HG02840 (cell line): ENCODE results near the gene UBE2Q1.
"Not testable (repeated sequence)": the region's sequence is repeated elsewhere in the genome, so short reads cannot be mapped to it uniquely, and the experiment has no call there.

Source experiments
- ATAC-seq: cut with Tn5 transposase; IDR thresholded peaks from one replicate; pipeline ENCODE4 v1.9.1; 2021; ENCODE audit warnings: mild to moderate bottlenecking, moderate library complexity, moderate number of reproducible peaks; ENCODE audit not compliant: unreplicated experiment, low FRiP score

The UBE2Q1 gene

GRCh38 chr1:154553056-154554030 is 5.1 kb downstream of the UBE2Q1 start:
- no peak for ATAC-seq

DNA sequence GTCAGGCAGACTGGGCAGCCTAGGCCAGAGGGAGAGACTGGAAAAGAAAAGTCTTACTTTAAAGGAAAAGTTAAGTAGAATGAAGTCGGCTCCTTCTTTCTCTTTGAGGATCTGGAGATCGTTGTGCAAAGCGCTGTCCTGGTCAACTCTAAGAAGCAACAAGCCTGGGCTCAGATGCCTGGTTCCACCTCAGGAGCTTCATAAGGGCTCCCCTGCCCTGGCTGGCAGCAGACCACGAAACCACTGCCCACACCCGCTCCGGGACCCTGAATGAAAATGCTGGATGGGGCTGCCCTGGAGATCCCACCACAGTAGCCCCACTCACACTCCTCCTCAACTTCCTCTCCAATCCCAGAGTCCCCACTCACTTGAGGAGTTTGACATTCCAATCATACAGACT is 6.4 kb downstream of the UBE2Q1 start:
- no peak for ATAC-seq

DNA sequence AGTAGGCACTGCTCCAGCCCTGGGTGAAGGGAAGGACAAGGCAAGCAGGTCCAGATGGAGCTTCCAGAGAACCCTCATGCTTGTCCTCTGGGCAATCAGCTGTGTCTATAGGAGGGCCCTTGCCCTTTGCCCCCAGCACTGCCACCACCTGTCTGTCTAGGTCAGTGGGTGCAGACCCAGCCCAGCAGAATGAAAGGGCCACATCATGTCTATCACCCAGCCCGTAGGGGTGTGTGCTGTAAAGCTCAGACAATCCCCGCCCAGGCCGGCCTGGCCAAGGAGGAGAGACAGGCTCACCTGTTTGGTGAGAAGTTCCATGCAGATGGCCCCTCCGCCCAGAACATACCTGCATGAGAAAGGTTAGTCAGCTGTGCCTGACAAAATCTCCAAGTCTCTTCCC is 7.0 kb downstream of the UBE2Q1 start:
- no peak for ATAC-seq

DNA sequence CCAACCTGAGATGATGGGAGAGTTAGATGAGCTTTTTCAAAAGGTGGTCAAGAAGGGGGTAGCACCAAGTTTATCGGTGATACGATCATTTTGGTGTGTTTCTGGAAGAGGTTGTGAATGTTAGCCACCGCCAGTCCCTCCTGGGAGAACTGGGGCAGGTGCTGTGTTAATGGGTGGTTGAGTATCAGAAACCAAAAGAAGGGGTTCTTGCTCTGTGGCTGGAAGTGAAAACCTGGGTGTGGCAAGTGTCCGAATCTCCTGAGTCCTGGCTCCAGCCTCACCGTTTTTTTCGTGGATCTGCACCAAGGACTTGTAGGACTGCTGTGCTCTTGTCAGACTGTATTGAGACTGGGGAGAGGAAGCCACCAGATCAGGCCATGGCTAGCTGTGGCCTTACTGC is 7.8 kb downstream of the UBE2Q1 start:
- no peak for ATAC-seq

- ATAC-seq: no peak
Observed at GRCh38 chr1:154550070-154550469, 8.4 kb downstream of the UBE2Q1 start.

DNA sequence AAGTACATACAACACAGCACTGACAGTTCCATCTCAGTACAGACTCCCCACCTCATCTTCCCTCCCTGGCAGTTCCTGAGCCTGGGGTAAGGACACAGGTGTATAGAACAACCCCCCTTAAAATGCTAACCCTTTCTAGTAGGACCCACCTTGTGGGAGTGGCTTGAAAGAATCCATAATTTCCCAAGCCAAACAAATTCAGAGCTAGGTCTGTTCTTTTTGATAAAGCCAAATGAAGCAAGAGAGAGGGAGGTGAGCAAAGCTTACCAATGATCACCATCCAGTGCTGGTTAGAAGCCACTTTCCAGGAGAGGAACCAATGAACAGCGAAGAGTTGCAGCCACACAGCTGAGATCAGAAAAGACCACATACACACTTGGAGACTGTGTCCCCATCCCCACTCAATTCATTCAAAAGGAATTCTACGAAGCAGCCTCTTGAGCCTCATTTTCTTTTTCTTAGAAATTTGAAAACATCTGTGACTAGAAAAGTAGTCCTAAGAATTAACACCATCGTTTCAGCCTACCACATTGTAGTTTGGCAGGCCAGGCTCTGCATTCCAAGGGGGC is 9.2 kb downstream of the UBE2Q1 start:
- no peak for ATAC-seq

DNA sequence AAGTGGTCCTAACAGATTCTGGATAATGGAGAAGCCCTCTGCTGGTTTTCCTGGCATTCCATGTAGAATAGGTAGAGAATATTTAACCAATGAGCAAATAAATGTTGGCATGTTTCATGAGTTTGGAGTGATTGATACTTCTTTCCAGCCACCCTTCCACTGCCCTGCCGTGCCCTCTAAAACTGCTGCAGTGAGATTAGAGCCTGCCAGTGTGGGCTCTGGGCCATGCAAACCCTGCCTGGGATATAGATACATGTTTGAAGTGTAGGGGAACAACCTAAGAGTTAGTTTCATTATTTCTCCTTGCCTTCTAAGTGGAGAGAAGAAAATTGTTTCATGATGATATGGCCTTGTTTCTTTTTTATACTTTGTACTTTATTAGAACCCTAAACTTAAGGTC is 10.4 kb downstream of the UBE2Q1 start:
- no peak for ATAC-seq

- no peak for ATAC-seq
Observed at GRCh38 chr1:154547105-154547732, 11.2 kb downstream of the UBE2Q1 start.

GRCh38 chr1:154546264-154547063 is 12.0 kb downstream of the UBE2Q1 start:
- no peak for ATAC-seq

DNA sequence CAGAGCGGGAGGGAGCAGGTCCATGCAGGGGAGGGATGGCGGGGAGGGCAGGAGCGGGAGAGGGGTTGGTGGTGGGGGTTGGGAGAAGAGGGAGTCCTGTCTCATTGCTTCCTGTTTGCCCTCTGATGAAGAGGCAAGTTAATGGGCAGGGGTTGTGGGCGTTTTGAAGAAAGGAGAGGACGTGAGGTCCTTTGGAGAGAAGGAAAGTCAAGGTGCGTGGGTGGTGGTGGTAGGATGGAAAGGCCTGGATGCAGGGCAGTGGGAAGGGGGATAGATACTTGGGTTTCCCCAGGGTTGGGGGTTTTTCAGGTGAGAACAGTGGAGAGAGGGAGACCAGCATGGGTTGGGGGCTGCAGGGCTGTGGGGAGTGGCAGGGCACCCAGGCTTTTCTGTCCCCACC is 17.2 kb downstream of the UBE2Q1 start:
- ATAC-seq: no peak

- no peak for ATAC-seq
Observed at GRCh38 chr1:154539486-154540483, 18.7 kb downstream of the UBE2Q1 start.

DNA sequence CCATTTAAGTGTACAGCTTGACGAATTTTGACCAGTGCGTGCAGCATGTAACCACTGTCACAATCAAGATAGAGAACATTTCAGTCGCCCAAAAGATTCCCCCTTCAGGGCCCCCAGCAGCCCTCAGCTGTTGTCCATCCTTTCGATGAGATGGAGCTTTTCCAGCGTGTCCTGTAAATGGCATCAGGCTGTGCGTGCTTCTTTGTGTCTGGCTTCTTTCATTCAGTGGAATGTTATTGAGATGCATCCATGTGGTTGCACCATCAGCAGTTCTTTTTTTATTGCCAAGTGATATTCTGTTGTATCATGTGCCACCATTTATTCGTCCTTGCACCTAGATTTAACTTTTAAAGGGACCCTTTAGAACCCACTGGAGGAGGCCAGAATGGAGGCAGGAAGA is 21.9 kb downstream of the UBE2Q1 start:
- ATAC-seq: no peak

GRCh38 chr1:154533952-154534844 is 24.3 kb downstream of the UBE2Q1 start:
- no peak for ATAC-seq

- not testable (repeated sequence) for ATAC-seq
Observed at GRCh38 chr1:154531950-154532349, 26.5 kb downstream of the UBE2Q1 start.

DNA sequence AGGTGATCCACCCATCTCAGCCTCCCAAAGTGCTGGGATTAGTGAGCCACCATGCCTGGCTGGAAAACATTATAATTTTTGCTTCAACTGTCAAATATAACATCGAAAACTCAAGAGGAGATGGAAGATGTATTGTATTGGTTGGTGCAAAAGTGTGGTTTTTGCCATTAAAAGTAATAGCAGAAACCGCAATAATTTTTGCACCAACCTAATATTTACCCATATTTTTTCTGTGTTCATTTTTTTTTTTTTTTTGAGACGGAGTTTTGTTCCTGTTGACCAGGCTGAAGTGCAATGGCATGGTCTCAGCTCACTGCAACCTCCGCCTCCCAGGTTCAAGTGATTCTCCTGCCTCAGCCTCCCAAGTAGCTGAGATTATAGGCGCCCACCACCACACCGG is 29.2 kb downstream of the UBE2Q1 start:
- no peak for ATAC-seq

DNA sequence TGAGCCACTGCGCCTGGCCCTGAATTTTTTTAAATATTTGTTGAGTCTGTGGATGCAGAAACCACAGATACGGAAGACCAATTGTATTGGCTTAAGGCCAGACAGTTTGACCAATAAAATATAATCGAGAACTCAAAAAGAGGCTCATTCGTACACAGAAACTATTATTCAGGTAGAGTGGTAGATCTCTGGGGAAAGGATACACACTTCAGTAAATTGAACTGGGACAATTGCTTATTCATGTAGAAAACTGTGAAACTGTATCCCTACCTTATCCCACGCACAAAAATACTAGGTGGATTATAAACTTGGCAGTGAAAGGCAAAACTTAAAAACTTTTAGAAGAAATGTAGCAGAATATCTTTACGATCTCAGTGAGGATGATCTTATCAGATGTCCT is 31.3 kb downstream of the UBE2Q1 start:
- no peak for ATAC-seq

DNA sequence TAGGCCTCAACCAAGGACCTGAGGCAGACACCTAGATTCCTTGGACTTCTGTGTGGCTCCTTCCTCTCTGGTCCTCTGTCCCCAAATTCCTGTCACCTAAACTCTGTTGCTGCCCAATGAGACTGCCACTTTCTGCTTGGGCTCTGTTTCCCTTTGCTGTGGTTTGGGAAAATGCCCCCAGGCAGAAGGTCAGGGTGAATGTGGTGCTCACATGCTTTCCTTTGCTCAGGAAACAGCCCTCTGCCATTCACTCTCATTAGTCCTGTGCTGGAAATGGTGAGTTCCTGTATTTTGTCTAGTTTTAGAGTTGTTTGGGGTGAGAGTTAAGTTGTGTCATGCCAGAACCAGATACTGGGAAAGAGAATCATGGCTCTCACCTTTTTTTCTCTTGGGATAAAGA is 33.6 kb downstream of the UBE2Q1 start:
- no peak for ATAC-seq

DNA sequence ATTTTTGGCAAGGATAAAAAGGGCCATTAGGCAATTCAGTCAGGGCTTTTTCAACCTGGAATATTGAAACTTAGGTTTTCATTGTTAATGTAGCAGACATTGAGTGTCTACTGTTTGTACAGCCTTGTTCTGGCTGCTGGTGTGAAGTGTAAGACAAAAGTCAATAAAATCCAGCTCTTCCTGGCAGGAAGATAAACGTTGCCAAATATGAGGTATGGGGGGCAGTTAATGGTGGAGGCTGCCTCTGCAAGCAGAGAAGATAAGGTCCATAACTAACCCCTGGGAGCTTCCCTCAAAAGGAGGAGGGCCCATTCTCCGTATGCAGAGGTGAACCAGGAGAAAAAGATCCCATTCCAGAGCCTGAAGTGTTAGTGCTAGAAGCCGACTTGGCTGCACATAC is 36.8 kb downstream of the UBE2Q1 start:
- no peak for ATAC-seq

DNA sequence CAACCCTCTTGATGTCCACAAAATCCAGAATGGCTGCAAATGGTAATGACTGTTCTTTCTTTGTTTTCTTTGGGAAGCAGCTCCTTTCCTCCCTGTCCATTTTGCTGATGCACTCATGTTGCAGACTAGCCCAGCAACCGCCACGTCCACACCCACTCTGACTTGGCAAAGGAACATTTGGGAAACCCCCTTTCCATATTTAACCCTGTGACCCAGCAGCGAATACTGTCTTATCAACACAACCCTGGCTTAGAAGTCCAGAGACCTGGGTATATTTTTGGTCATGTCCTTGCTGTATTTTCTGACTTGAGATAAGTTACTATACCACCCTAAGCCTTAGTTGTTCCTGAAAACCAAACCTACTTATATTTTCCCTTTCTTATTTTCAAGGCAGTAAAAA is 38.1 kb downstream of the UBE2Q1 start:
- ATAC-seq: no peak
